ENCODE data around the gene NR2C2. TPM values are rescaled to one million over a fixed set of nuclear protein-coding genes. Genes with fewer than 3 reads are reported as not detected.

NR2C2 gene
- total and polyA plus RNA-seq, 2 donors (not counting 1 experiment from before 2014, with no cell fraction given), result 22.8 to 96.9 TPM

DNA sequence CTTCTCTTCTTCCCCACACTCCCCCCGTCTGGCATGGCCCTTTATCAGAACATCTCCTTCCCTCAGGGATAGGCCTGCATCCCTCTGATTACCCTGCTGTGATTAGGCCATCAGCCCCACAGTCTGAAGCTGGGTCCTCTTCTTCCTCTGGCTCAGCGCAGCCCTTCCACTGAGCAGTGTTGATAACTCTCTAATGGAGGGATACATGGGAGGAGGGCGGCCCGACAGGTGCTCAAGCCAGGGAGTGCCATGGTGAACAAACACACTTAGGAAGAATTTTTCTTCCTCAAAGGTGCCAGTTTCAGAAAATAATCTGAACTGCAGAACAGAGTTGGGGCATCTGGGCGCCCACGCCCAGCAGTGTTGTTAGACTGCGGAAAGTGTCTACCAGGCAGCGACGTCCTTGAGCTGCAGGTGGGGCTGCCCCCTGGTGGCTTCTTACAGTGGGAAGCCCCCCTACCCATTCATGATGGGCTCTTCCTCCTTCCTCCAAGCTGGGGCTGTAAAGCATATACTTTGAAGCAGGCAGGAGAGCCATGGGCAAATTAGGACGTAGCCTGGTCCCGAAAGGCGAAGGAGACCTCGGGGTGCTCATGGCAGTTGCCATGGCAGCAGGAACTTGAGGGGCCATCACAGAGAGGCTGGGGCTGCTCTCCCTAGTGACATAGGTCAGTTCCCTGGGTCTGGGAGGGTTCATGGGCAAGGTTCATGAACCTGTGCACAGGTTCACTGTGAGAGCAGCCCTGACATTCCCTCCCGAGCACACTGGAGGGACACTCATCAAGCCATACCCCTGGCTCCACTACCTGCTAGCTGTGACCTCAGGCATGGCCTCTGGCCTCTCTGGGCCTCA is 33.2 kb upstream of the NR2C2 start:
- POLR2A ChIA-PET, result no interaction called here
- H3K4me3 ChIP-seq (ENCODE audit: control extremely low read depth in 1 of 5, extremely low read depth in 1 of 5, insufficient read depth in 1 of 5, low read depth in 2 of 5, low read length in 4 of 5), result no peak overlapping the region
- H3K9me3 ChIP-seq (ENCODE audit: control extremely low read depth in 1 of 3, control insufficient read depth in 2 of 3, insufficient read depth in 1 of 3, low read length in 2 of 3), result no peaks in the 10 kb centered on the region
- H2AFZ ChIP-seq (ENCODE audit: insufficient read depth, low read depth, low read length, poor library complexity, severe bottlenecking), result no peak overlapping the region
- TF ChIP-seq, protein P1, sequence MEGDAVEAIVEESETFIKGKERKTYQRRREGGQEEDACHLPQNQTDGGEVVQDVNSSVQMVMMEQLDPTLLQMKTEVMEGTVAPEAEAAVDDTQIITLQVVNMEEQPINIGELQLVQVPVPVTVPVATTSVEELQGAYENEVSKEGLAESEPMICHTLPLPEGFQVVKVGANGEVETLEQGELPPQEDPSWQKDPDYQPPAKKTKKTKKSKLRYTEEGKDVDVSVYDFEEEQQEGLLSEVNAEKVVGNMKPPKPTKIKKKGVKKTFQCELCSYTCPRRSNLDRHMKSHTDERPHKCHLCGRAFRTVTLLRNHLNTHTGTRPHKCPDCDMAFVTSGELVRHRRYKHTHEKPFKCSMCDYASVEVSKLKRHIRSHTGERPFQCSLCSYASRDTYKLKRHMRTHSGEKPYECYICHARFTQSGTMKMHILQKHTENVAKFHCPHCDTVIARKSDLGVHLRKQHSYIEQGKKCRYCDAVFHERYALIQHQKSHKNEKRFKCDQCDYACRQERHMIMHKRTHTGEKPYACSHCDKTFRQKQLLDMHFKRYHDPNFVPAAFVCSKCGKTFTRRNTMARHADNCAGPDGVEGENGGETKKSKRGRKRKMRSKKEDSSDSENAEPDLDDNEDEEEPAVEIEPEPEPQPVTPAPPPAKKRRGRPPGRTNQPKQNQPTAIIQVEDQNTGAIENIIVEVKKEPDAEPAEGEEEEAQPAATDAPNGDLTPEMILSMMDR (IDR thresholded peaks at IDR 0.05), result no peak
- TF ChIP-seq EZH2 (IDR thresholded peaks at IDR 0.05; ENCODE audit: borderline replicate concordance, insufficient read depth, low read depth, low read length, poor library complexity, severe bottlenecking), result no peak
- Mint-ChIP-seq H3K9me3 (ENCODE audit: insufficient read depth) (no peaks in the 10 kb centered on the region), H3K27ac (no peak overlapping the region), H3K4me1 (no peaks in the 10 kb centered on the region), H3K27me3 (peaks cover 22% of the 10 kb centered on the region), H3K4me3 (no peak overlapping the region)
- 94% methylated on average over 14 of the region's 14 CpGs for WGBS (ENCODE audit: insufficient coverage)
- no peak overlapping the region for H3K9ac ChIP-seq (ENCODE audit: low read length)
- CTCF ChIA-PET, result interaction anchor here (0.8 kb wide), 1 partner anchor 9 kb away, joined by 4 read pairs; no protein-coding TSS in a partner anchor
- no peaks in the 10 kb centered on the region for H4K20me1 ChIP-seq (ENCODE audit: control insufficient read depth, insufficient read depth, low read length, poor library complexity, severe bottlenecking)
- intact Hi-C loops (cut with micrococcal nuclease), result no loop called here
- no peak overlapping the region for H3K27ac ChIP-seq (ENCODE audit: low read length in 2 of 2)
- H3K4me2 ChIP-seq (replicated peaks; ENCODE audit: low read depth, low read length, poor library complexity, severe bottlenecking), result no peak overlapping the region
- no peaks in the 10 kb centered on the region for H3K79me2 ChIP-seq (ENCODE audit: control insufficient read depth, insufficient read depth, low read length)
- H3K27me3 ChIP-seq (replicated peaks in 1 of 4; ENCODE audit: control extremely low read depth in 1 of 4, control insufficient read depth in 3 of 4, insufficient read depth in 4 of 4, low read length in 3 of 4), result peaks cover 0 to 6% (median 0%) of the 10 kb centered on the region in 4 experiments
- DNase-seq, result no peak
- ATAC-seq (ENCODE audit: low read depth), result no peak
- H3K4me1 ChIP-seq (ENCODE audit: control insufficient read depth in 2 of 2, insufficient read depth in 2 of 2, low read length in 2 of 2), result no peaks in the 10 kb centered on the region
- no peaks in the 10 kb centered on the region for H3K36me3 ChIP-seq (replicated peaks in 1 of 2; ENCODE audit: control extremely low read depth in 1 of 2, control insufficient read depth in 1 of 2, extremely low read depth in 1 of 2, insufficient read depth in 2 of 2, low read length in 1 of 2)

DNA sequence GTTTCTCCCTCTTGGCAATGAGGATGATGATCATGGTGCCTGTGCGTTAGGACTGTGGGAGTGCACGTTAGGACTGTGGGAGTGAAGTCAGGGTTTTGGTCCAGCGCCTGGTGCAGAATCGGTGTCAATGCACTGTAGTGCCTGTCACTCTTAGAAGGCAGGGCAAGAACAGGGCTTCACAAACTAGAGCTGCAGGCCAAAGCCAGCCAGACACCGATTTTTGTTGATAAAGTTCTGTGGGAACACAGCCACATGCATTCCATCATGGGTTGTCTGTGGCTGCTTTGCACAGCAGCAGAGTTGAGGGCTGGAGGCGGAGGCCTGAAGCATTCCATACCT is 32.6 kb upstream of the NR2C2 start:
- DNase-seq (no peak), ATAC-seq (ENCODE audit: low read depth) (no peak)
- no peak overlapping the region for H3K9ac ChIP-seq (ENCODE audit: low read length)
- H3K4me2 ChIP-seq (replicated peaks; ENCODE audit: low read depth, low read length, poor library complexity, severe bottlenecking), result no peak overlapping the region
- Mint-ChIP-seq H3K27ac (no peak overlapping the region), H3K4me3 (no peak overlapping the region), H3K27me3 (peaks cover 22% of the 10 kb centered on the region), H3K9me3 (ENCODE audit: insufficient read depth) (no peaks in the 10 kb centered on the region), H3K4me1 (no peaks in the 10 kb centered on the region)
- intact Hi-C loops (cut with micrococcal nuclease), result no loop called here
- TF ChIP-seq EZH2 (IDR thresholded peaks at IDR 0.05; ENCODE audit: borderline replicate concordance, insufficient read depth, low read depth, low read length, poor library complexity, severe bottlenecking), result no peak
- TF ChIP-seq, protein P1 (IDR thresholded peaks at IDR 0.05), result no peak
- ChIA-PET CTCF (no interaction called here), POLR2A (no interaction called here)
- H3K36me3 ChIP-seq (replicated peaks in 1 of 2; ENCODE audit: control extremely low read depth in 1 of 2, control insufficient read depth in 1 of 2, extremely low read depth in 1 of 2, insufficient read depth in 2 of 2, low read length in 1 of 2), result no peaks in the 10 kb centered on the region
- H3K27me3 ChIP-seq (replicated peaks in 1 of 4; ENCODE audit: control extremely low read depth in 1 of 4, control insufficient read depth in 3 of 4, insufficient read depth in 4 of 4, low read length in 3 of 4), result peaks cover 0 to 6% (median 0%) of the 10 kb centered on the region in 4 experiments
- H3K4me3 ChIP-seq (ENCODE audit: control extremely low read depth in 1 of 5, extremely low read depth in 1 of 5, insufficient read depth in 1 of 5, low read depth in 2 of 5, low read length in 4 of 5), result no peak overlapping the region
- H3K79me2 ChIP-seq (ENCODE audit: control insufficient read depth, insufficient read depth, low read length), result no peaks in the 10 kb centered on the region
- H3K9me3 ChIP-seq (ENCODE audit: control extremely low read depth in 1 of 3, control insufficient read depth in 2 of 3, insufficient read depth in 1 of 3, low read length in 2 of 3), result peaks cover 0 to under 1% (median 0%) of the 10 kb centered on the region in 3 donors
- WGBS (ENCODE audit: insufficient coverage), result 95% methylated on average over 5 of the region's 6 CpGs
- no peaks in the 10 kb centered on the region for H4K20me1 ChIP-seq (ENCODE audit: control insufficient read depth, insufficient read depth, low read length, poor library complexity, severe bottlenecking)
- no peak overlapping the region for H3K27ac ChIP-seq (ENCODE audit: low read length in 2 of 2)
- no peaks in the 10 kb centered on the region for H3K4me1 ChIP-seq (ENCODE audit: control insufficient read depth in 2 of 2, insufficient read depth in 2 of 2, low read length in 2 of 2)
- no peak overlapping the region for H2AFZ ChIP-seq (ENCODE audit: insufficient read depth, low read depth, low read length, poor library complexity, severe bottlenecking)

Data from B cell (primary cell).